ENCODE measurements around the gene PSME4.

The PSME4 gene, protein sequence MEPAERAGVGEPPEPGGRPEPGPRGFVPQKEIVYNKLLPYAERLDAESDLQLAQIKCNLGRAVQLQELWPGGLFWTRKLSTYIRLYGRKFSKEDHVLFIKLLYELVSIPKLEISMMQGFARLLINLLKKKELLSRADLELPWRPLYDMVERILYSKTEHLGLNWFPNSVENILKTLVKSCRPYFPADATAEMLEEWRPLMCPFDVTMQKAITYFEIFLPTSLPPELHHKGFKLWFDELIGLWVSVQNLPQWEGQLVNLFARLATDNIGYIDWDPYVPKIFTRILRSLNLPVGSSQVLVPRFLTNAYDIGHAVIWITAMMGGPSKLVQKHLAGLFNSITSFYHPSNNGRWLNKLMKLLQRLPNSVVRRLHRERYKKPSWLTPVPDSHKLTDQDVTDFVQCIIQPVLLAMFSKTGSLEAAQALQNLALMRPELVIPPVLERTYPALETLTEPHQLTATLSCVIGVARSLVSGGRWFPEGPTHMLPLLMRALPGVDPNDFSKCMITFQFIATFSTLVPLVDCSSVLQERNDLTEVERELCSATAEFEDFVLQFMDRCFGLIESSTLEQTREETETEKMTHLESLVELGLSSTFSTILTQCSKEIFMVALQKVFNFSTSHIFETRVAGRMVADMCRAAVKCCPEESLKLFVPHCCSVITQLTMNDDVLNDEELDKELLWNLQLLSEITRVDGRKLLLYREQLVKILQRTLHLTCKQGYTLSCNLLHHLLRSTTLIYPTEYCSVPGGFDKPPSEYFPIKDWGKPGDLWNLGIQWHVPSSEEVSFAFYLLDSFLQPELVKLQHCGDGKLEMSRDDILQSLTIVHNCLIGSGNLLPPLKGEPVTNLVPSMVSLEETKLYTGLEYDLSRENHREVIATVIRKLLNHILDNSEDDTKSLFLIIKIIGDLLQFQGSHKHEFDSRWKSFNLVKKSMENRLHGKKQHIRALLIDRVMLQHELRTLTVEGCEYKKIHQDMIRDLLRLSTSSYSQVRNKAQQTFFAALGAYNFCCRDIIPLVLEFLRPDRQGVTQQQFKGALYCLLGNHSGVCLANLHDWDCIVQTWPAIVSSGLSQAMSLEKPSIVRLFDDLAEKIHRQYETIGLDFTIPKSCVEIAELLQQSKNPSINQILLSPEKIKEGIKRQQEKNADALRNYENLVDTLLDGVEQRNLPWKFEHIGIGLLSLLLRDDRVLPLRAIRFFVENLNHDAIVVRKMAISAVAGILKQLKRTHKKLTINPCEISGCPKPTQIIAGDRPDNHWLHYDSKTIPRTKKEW (N-terminal part only)
- long read RNA-seq, partial matches to known transcripts, result 18 of 20 reads
- long read RNA-seq, other reads (novel, unspliced or antisense), result 2 of 20 reads

DNA sequence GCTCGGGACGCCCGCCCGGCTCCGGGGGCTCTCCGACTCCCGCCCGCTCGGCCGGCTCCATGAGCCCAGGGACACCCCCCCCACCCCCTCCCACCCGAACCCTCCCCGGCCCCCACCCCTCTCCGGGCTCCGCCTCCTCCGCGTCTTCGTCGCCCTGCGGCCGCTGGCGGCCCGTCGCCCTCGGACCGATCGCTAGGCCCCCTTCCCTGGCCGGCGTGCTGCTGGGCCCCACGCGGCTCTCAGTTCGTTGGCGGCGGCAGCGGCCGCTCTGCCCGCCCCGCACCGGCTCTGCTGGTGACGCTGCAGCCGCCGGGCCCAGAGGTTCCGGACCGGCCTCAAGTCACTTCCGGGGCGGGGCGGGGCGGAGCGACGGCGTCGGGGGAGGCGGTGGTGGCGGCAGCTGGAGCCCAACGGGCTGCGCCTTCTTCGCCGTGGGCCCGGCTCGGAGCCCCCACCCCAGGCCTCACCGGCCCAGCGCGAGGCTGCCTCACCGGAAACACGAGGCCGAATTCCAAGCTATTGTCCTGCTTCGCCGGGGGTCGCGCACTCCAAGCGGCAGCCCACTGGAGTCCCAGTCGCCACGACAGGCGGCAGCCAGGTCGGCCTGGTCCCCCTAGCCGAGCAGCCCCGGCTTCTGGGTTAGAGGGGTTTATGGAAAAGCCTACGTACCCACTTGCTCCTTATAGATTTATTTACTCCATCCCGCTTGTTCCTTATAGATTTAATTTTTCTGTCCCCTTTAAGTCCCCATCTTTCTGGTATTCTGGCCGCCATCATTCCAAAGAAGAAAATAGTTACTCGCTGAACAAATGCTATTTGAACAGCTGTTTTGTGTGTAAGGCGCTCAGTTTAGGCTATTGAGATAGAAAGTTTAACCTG lies at the start of gene PSME4:
Gene PSME4, minus strand, starts transcription at position 270 of the 879 bp plus-strand sequence. Its CDS starts 209 bp downstream, at position 61.
- Histone ChIP-seq H3K27ac (replicated peaks) (peak within 1 kb of the TSS; percentile 87), H3K4me3 (replicated peaks; ENCODE audit: insufficient read depth, low read length) (peak within 1 kb of the TSS; percentile 73), H3K27me3 (ENCODE audit: insufficient read depth, poor library complexity, severe bottlenecking) (no peaks in the 10 kb centered on the region)
- TF ChIP-seq POLR2AphosphoS5 (IDR thresholded peaks at IDR 0.05; ENCODE audit: low read depth) (peak; percentile 85), SPI1 (IDR thresholded peaks at IDR 0.05; ENCODE audit: borderline replicate concordance, low read depth) (no peak), GABPA (IDR thresholded peaks at IDR 0.05; ENCODE audit: low read depth) (peak; percentile 47)
- DNase-seq (ENCODE audit: low read depth in 1 of 2, low spot score in 1 of 2), result peak; percentile 56 to 89

DNA sequence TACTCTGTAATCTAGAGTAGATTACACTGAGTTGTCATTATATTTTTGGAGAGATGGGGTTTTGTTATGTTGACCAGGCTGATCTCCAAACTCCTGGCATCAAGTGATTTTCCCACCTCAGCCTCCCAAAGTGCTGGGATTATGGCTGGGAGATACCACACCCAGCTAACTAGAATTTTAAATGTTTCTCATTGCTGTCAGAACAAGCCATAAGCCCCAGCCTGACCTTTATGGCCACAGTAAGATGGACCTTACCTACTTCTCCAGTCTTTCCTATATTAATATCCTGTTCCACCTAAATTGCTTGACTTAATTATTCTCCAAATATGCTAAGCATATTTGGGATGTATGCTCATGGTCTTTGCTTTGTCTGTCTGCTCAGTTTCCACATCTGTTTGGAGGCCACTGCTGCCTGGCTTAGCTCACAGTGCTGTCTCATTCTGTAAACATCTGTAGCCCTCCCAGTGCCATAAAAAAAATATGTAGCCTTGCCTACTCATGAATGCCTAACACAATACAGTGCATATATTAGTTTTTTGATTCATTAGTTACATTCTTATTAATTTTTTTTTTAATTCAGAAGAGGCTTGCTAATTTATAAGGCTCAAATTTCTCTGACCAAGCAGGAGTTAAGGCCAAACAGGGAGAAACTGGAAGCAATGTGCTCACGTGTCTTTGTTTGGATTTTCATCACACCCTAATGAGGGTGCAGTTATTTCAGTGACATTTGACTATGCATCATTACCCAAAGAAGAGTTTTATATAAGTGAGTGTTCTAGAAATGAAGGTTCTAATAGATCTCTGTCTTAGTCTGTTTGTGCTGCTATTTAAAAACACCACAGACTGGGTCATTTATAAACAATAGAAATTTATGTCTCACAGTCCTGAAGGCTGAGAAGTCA lies 45.3 kb upstream of the PSME4 start:
- H3K27ac ChIP-seq (replicated peaks), result no peak overlapping the region
- no peaks in the 10 kb centered on the region for H3K27me3 ChIP-seq (ENCODE audit: insufficient read depth, poor library complexity, severe bottlenecking)
- no peak for DNase-seq (ENCODE audit: low read depth in 1 of 2, low spot score in 1 of 2)
- H3K4me3 ChIP-seq (replicated peaks; ENCODE audit: insufficient read depth, low read length), result no peak overlapping the region
- TF ChIP-seq, protein P1, sequence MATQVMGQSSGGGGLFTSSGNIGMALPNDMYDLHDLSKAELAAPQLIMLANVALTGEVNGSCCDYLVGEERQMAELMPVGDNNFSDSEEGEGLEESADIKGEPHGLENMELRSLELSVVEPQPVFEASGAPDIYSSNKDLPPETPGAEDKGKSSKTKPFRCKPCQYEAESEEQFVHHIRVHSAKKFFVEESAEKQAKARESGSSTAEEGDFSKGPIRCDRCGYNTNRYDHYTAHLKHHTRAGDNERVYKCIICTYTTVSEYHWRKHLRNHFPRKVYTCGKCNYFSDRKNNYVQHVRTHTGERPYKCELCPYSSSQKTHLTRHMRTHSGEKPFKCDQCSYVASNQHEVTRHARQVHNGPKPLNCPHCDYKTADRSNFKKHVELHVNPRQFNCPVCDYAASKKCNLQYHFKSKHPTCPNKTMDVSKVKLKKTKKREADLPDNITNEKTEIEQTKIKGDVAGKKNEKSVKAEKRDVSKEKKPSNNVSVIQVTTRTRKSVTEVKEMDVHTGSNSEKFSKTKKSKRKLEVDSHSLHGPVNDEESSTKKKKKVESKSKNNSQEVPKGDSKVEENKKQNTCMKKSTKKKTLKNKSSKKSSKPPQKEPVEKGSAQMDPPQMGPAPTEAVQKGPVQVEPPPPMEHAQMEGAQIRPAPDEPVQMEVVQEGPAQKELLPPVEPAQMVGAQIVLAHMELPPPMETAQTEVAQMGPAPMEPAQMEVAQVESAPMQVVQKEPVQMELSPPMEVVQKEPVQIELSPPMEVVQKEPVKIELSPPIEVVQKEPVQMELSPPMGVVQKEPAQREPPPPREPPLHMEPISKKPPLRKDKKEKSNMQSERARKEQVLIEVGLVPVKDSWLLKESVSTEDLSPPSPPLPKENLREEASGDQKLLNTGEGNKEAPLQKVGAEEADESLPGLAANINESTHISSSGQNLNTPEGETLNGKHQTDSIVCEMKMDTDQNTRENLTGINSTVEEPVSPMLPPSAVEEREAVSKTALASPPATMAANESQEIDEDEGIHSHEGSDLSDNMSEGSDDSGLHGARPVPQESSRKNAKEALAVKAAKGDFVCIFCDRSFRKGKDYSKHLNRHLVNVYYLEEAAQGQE (IDR thresholded peaks at IDR 0.05; ENCODE audit: insufficient replicate concordance, low read depth), result no peak
- TF ChIP-seq SPI1 (IDR thresholded peaks at IDR 0.05; ENCODE audit: borderline replicate concordance, low read depth), result no peak
- TF ChIP-seq GABPA (IDR thresholded peaks at IDR 0.05; ENCODE audit: low read depth), result no peak
- TF ChIP-seq POLR2AphosphoS5 (IDR thresholded peaks at IDR 0.05; ENCODE audit: low read depth), result no peak
- TF ChIP-seq, protein P2, sequence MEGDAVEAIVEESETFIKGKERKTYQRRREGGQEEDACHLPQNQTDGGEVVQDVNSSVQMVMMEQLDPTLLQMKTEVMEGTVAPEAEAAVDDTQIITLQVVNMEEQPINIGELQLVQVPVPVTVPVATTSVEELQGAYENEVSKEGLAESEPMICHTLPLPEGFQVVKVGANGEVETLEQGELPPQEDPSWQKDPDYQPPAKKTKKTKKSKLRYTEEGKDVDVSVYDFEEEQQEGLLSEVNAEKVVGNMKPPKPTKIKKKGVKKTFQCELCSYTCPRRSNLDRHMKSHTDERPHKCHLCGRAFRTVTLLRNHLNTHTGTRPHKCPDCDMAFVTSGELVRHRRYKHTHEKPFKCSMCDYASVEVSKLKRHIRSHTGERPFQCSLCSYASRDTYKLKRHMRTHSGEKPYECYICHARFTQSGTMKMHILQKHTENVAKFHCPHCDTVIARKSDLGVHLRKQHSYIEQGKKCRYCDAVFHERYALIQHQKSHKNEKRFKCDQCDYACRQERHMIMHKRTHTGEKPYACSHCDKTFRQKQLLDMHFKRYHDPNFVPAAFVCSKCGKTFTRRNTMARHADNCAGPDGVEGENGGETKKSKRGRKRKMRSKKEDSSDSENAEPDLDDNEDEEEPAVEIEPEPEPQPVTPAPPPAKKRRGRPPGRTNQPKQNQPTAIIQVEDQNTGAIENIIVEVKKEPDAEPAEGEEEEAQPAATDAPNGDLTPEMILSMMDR (IDR thresholded peaks at IDR 0.05; ENCODE audit: insufficient read depth, low read length), result no peak

DNA sequence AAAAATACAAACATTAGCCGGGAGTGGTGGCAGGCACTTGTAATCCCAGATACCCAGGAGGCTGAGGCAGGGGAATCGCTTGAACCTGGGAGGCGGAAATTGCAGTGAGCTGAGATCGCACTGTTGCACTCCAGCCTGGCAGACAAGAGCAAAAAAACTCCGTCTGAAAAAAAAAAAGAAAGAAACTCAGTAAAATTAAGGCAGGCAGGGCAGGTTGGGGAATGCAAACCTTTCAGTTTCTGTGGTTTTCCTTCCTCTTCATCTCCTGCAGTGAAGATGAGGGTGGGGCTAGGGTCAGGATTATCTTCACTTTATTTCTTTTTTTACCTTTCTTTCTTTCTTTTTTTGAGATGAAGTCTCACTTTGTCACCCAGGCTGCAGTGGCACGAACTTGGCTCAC lies 43.2 kb upstream of the PSME4 start:
- H3K4me3 ChIP-seq (replicated peaks; ENCODE audit: insufficient read depth, low read length), result no peak overlapping the region
- DNase-seq (ENCODE audit: low read depth in 1 of 2, low spot score in 1 of 2), result no peak
- H3K27ac ChIP-seq (replicated peaks), result no peak overlapping the region
- TF ChIP-seq GABPA (IDR thresholded peaks at IDR 0.05; ENCODE audit: low read depth), result no peak
- TF ChIP-seq SPI1 (IDR thresholded peaks at IDR 0.05; ENCODE audit: borderline replicate concordance, low read depth), result no peak
- no peak for TF ChIP-seq POLR2AphosphoS5 (IDR thresholded peaks at IDR 0.05; ENCODE audit: low read depth)
- TF ChIP-seq, protein P2 (IDR thresholded peaks at IDR 0.05; ENCODE audit: insufficient read depth, low read length), result no peak
- TF ChIP-seq, protein P1 (IDR thresholded peaks at IDR 0.05; ENCODE audit: insufficient replicate concordance, low read depth), result no peak
- no peaks in the 10 kb centered on the region for H3K27me3 ChIP-seq (ENCODE audit: insufficient read depth, poor library complexity, severe bottlenecking)
